ENCODE measurements around the gene TNNC1. TPM values are rescaled to one million over a fixed set of nuclear protein-coding genes. Genes with fewer than 3 reads are reported as not detected.

TNNC1 gene
- total RNA-seq, 1 donor from 2014 or later = 4.0 TPM

- no peak overlapping the region for H3K4me3 Mint-ChIP-seq
- no peaks in the 10 kb centered on the region for H3K27me3 Mint-ChIP-seq (ENCODE audit: low read depth)
- H3K9me3 Mint-ChIP-seq = no peaks in the 10 kb centered on the region
- peaks cover 28% of the 10 kb centered on the region for H3K36me3 Mint-ChIP-seq
- TF ChIP-seq, protein P1, sequence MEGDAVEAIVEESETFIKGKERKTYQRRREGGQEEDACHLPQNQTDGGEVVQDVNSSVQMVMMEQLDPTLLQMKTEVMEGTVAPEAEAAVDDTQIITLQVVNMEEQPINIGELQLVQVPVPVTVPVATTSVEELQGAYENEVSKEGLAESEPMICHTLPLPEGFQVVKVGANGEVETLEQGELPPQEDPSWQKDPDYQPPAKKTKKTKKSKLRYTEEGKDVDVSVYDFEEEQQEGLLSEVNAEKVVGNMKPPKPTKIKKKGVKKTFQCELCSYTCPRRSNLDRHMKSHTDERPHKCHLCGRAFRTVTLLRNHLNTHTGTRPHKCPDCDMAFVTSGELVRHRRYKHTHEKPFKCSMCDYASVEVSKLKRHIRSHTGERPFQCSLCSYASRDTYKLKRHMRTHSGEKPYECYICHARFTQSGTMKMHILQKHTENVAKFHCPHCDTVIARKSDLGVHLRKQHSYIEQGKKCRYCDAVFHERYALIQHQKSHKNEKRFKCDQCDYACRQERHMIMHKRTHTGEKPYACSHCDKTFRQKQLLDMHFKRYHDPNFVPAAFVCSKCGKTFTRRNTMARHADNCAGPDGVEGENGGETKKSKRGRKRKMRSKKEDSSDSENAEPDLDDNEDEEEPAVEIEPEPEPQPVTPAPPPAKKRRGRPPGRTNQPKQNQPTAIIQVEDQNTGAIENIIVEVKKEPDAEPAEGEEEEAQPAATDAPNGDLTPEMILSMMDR (IDR thresholded peaks at IDR 0.05; ENCODE audit: unreplicated experiment) = no peak
- H3K4me1 Mint-ChIP-seq = peaks cover 4% of the 10 kb centered on the region
- no peak for DNase-seq (ENCODE audit: low spot score in 2 of 2, unreplicated experiment in 2 of 2)
- no peak overlapping the region for H3K27ac Mint-ChIP-seq
Measured at GRCh38 chr3:52490939-52491526, 37.2 kb upstream of the TNNC1 start.

DNA sequence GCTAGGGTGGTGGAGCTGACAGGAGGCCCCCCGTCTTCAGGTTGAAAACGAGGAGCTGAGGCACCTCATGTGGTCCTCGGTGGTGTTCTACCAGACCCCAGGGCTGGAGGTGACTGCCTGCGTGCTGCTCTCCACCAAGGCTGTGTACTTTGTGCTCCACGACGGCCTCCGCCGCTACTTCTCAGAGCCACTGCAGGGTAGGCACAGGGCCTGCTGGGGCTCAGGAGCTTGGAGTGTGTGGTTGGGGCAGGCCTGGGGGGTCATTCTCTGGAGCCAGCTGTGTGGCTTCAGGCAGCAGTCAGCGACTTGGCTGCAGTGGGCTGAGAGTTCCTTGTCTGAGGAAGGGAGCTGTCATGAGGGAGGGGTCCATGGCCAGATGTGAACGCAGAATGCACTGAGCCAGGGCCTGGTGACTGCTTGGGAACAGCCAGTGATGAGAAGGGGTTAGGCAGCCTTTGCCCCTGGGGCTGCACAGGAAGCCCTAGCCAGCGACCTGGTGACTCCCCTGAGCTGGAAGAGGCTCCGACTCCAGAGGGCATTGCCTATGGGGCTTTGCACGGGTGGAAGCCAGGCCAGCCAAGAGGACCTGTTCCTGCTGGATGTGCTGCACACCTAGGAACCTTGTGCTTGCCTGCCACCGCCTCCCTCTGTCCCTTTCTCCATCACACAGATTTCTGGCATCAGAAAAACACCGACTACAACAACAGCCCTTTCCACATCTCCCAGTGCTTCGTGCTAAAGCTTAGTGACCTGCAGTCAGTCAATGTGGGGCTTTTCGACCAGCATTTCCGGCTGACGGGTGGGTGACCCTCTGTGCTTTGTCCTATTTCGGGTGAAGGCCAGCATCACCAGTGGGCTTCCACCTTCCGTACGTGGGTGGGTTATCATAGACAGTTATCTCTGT lies 36.4 kb upstream of the TNNC1 start:
- DNase-seq (ENCODE audit: low spot score in 2 of 2, unreplicated experiment in 2 of 2) = no peak
- Mint-ChIP-seq H3K9me3 (no peaks in the 10 kb centered on the region), H3K27ac (no peak overlapping the region), H3K36me3 (peaks cover 33% of the 10 kb centered on the region), H3K4me3 (no peak overlapping the region), H3K27me3 (ENCODE audit: low read depth) (no peaks in the 10 kb centered on the region), H3K4me1 (peaks cover 12% of the 10 kb centered on the region)
- TF ChIP-seq, protein P1 (IDR thresholded peaks at IDR 0.05; ENCODE audit: unreplicated experiment) = no peak

- Mint-ChIP-seq H3K36me3 (peaks cover 33% of the 10 kb centered on the region), H3K4me3 (no peak overlapping the region), H3K27me3 (ENCODE audit: low read depth) (no peaks in the 10 kb centered on the region), H3K9me3 (no peaks in the 10 kb centered on the region), H3K27ac (no peak overlapping the region), H3K4me1 (peaks cover 19% of the 10 kb centered on the region)
- TF ChIP-seq, protein P1 (IDR thresholded peaks at IDR 0.05; ENCODE audit: unreplicated experiment) = no peak
- no peak for DNase-seq (ENCODE audit: low spot score in 2 of 2, unreplicated experiment in 2 of 2)
Measured at GRCh38 chr3:52489453-52489852, 35.6 kb upstream of the TNNC1 start.

DNA sequence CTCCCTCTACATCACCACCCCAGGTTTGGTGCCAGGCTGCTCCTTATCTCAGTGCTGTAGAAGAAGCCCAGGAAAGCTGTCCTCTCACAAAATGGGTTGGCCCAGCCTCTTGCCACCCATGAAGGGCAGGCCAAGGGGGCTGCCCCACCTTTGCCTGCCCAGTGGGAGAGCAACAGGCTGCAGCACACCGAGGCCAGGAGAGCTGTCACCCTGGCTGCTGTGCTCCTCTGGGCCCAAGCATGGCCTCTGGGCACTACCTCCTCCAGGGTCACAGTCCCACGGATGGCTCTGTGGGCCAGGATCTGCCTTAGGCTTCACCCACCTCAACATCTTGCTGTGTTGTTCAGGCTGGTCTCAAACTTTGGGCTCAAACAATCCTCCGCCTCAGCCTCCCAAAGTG lies 34.9 kb upstream of the TNNC1 start:
- DNase-seq (ENCODE audit: low spot score in 2 of 2, unreplicated experiment in 2 of 2) = no peak
- Mint-ChIP-seq H3K27ac (no peak overlapping the region), H3K36me3 (peaks cover 33% of the 10 kb centered on the region), H3K4me1 (peaks cover 23% of the 10 kb centered on the region), H3K4me3 (no peak overlapping the region), H3K9me3 (no peaks in the 10 kb centered on the region), H3K27me3 (ENCODE audit: low read depth) (no peaks in the 10 kb centered on the region)
- TF ChIP-seq, protein P1 (IDR thresholded peaks at IDR 0.05; ENCODE audit: unreplicated experiment) = no peak

GRCh38 chr3:52487788-52488691 lies 34.2 kb upstream of the TNNC1 start:
- TF ChIP-seq, protein P1 (IDR thresholded peaks at IDR 0.05; ENCODE audit: unreplicated experiment) = no peak
- no peak overlapping the region for H3K27ac Mint-ChIP-seq
- no peak overlapping the region for H3K4me3 Mint-ChIP-seq
- H3K27me3 Mint-ChIP-seq (ENCODE audit: low read depth) = no peaks in the 10 kb centered on the region
- peaks cover 30% of the 10 kb centered on the region for H3K4me1 Mint-ChIP-seq
- H3K9me3 Mint-ChIP-seq = no peaks in the 10 kb centered on the region
- DNase-seq (ENCODE audit: low spot score in 2 of 2, unreplicated experiment in 2 of 2) = no peak
- H3K36me3 Mint-ChIP-seq = peaks cover 33% of the 10 kb centered on the region
